Mucosa of stomach (tissue), 1 donor: ENCODE results near the gene MT1G.

Experiments
- H3K27me3 ChIP-seq: one replicate; pipeline ENCODE4 v1.7.0; 2013; ENCODE audit warnings: mild to moderate bottlenecking, low read length; ENCODE audit not compliant: control insufficient read depth, insufficient read depth
- H3K36me3 ChIP-seq: one replicate; pipeline ENCODE4 v1.7.0; 2013; ENCODE audit warnings: low read length; ENCODE audit not compliant: control insufficient read depth, insufficient read depth
- H3K4me1 ChIP-seq: one replicate; pipeline ENCODE4 v1.7.0; 2013; ENCODE audit warnings: mild to moderate bottlenecking, low read length; ENCODE audit not compliant: control insufficient read depth, insufficient read depth
- H3K4me3 ChIP-seq: one replicate; pipeline ENCODE4 v1.7.0; 2013; ENCODE audit warnings: low read length
- H3K9ac ChIP-seq: one replicate; pipeline ENCODE4 v1.7.0; 2013; ENCODE audit warnings: mild to moderate bottlenecking, low read length, moderate library complexity
- H3K9me3 ChIP-seq: one replicate; pipeline ENCODE4 v1.7.0; 2013; ENCODE audit warnings: mild to moderate bottlenecking, low read length, moderate library complexity; ENCODE audit not compliant: control insufficient read depth
- donor health status: Pancreatic carcinoma.

The MT1G gene

GRCh38 chr16:56700631-56701030 is 32.8 kb upstream of the MT1G start:
- no peaks in the 10 kb centered on the region for H3K9me3 ChIP-seq
- no peaks in the 10 kb centered on the region for H3K27me3 ChIP-seq
- no peak overlapping the region for H3K9ac ChIP-seq
- H3K4me1 ChIP-seq: peaks cover 4% of the 10 kb centered on the region
- no peaks in the 10 kb centered on the region for H3K36me3 ChIP-seq
- no peak overlapping the region for H3K4me3 ChIP-seq

- Histone ChIP-seq H3K9me3 (no peaks in the 10 kb centered on the region), H3K4me1 (peaks cover 4% of the 10 kb centered on the region), H3K4me3 (no peak overlapping the region), H3K27me3 (no peaks in the 10 kb centered on the region), H3K9ac (no peak overlapping the region), H3K36me3 (no peaks in the 10 kb centered on the region)
Measured at GRCh38 chr16:56700195-56700594, 32.3 kb upstream of the MT1G start.

GRCh38 chr16:56697456-56698155 is 29.7 kb upstream of the MT1G start:
- Histone ChIP-seq H3K4me1 (peaks cover 4% of the 10 kb centered on the region), H3K4me3 (no peak overlapping the region), H3K9me3 (no peaks in the 10 kb centered on the region), H3K9ac (no peak overlapping the region), H3K36me3 (no peaks in the 10 kb centered on the region), H3K27me3 (no peaks in the 10 kb centered on the region)

- H3K4me1 ChIP-seq: no peaks in the 10 kb centered on the region
- no peak overlapping the region for H3K9ac ChIP-seq
- no peaks in the 10 kb centered on the region for H3K9me3 ChIP-seq
- H3K36me3 ChIP-seq: no peaks in the 10 kb centered on the region
- H3K27me3 ChIP-seq: no peaks in the 10 kb centered on the region
- H3K4me3 ChIP-seq: no peak overlapping the region
Measured at GRCh38 chr16:56695246-56695645, 27.4 kb upstream of the MT1G start.

GRCh38 chr16:56691885-56692284 is 24.0 kb upstream of the MT1G start:
- H3K9ac ChIP-seq: no peak overlapping the region
- H3K27me3 ChIP-seq: no peaks in the 10 kb centered on the region
- H3K4me1 ChIP-seq: peaks cover 13% of the 10 kb centered on the region
- H3K4me3 ChIP-seq: no peak overlapping the region
- no peaks in the 10 kb centered on the region for H3K9me3 ChIP-seq
- H3K36me3 ChIP-seq: no peaks in the 10 kb centered on the region

- no peaks in the 10 kb centered on the region for H3K36me3 ChIP-seq
- H3K27me3 ChIP-seq: no peaks in the 10 kb centered on the region
- H3K9me3 ChIP-seq: no peaks in the 10 kb centered on the region
- peaks cover 13% of the 10 kb centered on the region for H3K4me1 ChIP-seq
- no peak overlapping the region for H3K4me3 ChIP-seq
- no peak overlapping the region for H3K9ac ChIP-seq
Measured at GRCh38 chr16:56690420-56691122, 22.7 kb upstream of the MT1G start.

GRCh38 chr16:56689171-56689570 is 21.3 kb upstream of the MT1G start:
- Histone ChIP-seq H3K9ac (no peak overlapping the region), H3K27me3 (no peaks in the 10 kb centered on the region), H3K4me1 (peaks cover 16% of the 10 kb centered on the region), H3K4me3 (no peak overlapping the region), H3K36me3 (no peaks in the 10 kb centered on the region), H3K9me3 (no peaks in the 10 kb centered on the region)

- H3K9ac ChIP-seq: no peak overlapping the region
- no peaks in the 10 kb centered on the region for H3K36me3 ChIP-seq
- H3K4me3 ChIP-seq: no peak overlapping the region
- H3K4me1 ChIP-seq: peaks cover 21% of the 10 kb centered on the region
- H3K27me3 ChIP-seq: no peaks in the 10 kb centered on the region
- H3K9me3 ChIP-seq: no peaks in the 10 kb centered on the region
Measured at GRCh38 chr16:56688762-56689161, 20.9 kb upstream of the MT1G start.

GRCh38 chr16:56686758-56687157 is 18.9 kb upstream of the MT1G start:
- no peaks in the 10 kb centered on the region for H3K27me3 ChIP-seq
- H3K9me3 ChIP-seq: no peaks in the 10 kb centered on the region
- no peak overlapping the region for H3K9ac ChIP-seq
- H3K36me3 ChIP-seq: no peaks in the 10 kb centered on the region
- peaks cover 38% of the 10 kb centered on the region for H3K4me1 ChIP-seq
- no peak overlapping the region for H3K4me3 ChIP-seq

- Histone ChIP-seq H3K9ac (no peak overlapping the region), H3K4me1 (peaks cover 40% of the 10 kb centered on the region)
Measured at GRCh38 chr16:56684926-56685590, 17.2 kb upstream of the MT1G start.

GRCh38 chr16:56684256-56684925 is 16.5 kb upstream of the MT1G start:
- Histone ChIP-seq H3K9me3 (no peaks in the 10 kb centered on the region), H3K4me3 (no peak overlapping the region), H3K36me3 (no peaks in the 10 kb centered on the region), H3K4me1 (peaks cover 34% of the 10 kb centered on the region), H3K27me3 (no peaks in the 10 kb centered on the region), H3K9ac (no peak overlapping the region)

More at GRCh38 chr16:56684926-56685590, 17.2 kb upstream of the MT1G start:
- Histone ChIP-seq H3K4me3 (no peak overlapping the region), H3K27me3 (no peaks in the 10 kb centered on the region), H3K36me3 (no peaks in the 10 kb centered on the region), H3K9me3 (no peaks in the 10 kb centered on the region)
